NCI-H446 treated with DMSO at 0.1 percent for 48 hours (cell line): ENCODE results near the gene MRPL49.
"Not testable (repeated sequence)": the region's sequence is repeated elsewhere in the genome, so short reads cannot be mapped to it uniquely, and the experiment has no call there.

ENCODE experiments used
- DNase-seq: peaks from one replicate; lab custom pipeline; 2025; lab: John Stamatoyannopoulos, UW

Gene MRPL49

GRCh38 chr11:65132988-65133700 is 11.0 kb downstream of the MRPL49 start:
- no peak for DNase-seq

DNA sequence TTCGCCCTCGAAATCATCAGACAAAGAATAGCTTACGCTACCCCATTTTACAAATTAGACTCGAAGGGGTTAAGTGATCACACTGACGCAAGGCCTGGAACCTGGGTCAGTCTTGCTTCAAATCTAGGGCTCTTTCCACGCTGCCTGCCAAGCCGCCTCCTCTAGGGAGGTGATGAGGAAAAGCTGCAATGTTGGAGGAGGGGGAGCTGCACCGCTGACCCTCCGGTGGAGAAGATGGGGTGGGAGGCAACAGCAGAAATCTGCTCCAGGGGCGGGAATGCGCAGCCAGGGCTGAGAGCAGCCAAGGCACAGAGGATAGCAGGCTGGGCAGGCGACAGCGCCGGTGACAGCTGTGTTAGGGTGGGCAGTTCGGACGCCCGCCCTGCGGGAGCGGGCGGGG is 11.6 kb downstream of the MRPL49 start:
- no peak for DNase-seq

DNA sequence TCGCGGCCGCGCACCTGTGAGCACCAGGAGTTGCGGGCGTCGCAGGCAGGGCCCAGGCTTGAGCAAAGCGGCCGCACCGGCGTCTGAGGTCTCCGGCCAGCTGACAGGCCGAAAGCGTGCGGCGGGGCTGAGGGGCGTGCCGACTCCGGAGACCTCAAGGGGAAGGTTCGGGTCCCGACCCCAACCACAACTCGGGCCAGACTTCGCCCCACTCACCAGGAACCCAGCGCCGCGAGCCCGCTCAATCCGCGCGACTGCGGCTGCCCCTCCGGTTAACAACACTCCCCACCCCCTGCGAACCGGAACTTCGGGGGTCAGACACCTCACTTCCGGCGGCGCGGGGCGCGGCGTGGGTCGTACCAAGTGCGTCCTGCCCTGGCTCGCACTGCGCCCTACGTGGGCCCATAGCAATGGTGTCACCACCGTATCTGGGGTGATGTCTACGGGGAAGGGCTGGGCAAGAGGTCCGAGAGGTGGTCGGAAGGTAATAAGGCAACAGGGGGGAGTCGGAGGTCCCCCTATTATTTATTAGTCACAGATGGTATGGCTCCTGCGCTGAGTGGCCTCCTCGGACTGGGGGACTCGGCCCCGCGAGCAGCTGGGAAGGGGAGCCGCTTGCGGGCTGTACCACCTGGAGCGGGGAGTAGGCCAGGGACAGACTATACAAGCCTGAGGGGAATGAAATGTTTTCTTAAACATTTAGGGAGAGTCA is 12.3 kb downstream of the MRPL49 start, which contains the start of gene SYVN1:
SYVN1 (minus strand) TSS at position 280 of the 712 bp plus-strand sequence. CDS start 918 bp downstream, outside the sequence.
- peak; percentile 81 for DNase-seq

DNA sequence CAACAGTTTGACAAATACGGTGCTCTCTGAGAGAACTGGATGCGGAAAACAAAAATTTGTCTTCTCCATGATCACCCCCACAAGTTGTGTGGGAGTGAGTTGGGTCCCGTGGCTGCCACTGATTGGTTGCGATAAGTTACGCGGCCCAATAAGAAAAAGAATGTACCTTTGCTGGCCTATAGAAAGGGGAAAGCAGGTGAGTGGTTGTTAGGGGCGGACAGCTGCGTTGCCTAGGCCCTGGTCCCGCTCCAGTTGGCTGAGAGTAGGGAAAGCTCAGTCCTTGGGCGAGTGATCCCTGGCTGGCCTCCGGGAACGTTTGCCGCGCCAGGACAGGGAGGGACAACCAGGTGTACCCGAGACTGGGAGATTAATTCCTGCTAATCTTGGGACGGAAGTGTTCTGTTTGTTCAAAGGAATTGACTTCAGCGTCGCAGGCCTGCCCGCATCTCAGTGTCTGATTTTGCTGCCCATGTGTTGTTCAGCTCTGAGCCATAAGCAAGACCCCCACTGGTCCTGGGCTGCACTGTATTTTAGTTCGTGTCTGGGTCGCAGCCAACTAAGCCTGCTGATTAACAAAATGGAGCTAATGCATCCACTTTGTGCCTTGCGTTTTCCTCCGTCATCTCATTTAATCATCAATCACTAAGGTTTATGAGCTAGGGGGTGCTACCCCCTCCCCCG is 13.0 kb downstream of the MRPL49 start:
- peak; percentile 98 for DNase-seq

DNA sequence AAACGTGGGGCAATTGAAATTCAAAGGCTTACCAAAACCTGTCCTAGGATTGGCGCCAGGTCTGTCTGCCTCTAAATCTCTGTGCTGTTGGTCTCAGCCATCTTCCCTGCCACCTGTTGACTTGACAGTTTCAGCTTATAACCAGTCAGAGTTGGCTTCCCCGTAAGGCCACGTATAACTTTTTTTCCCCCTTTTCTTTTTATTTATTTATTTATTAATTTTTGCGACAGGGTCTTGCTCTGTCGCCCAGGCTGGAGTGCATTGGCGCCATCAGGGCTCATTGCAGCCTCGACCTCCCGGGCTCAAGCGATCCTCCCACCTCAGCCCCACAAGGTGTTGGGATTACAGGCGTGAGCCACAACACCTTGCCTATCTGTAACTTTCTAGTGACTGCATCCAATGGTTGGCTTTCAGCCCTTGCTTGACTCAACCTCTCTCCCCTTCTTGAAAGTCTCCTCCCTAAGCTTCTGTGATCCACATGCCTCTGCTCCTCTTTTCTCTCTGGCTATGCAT is 13.6 kb downstream of the MRPL49 start:
- DNase-seq: no peak

- no peak for DNase-seq
Measured at GRCh38 chr11:65136515-65137096, 14.5 kb downstream of the MRPL49 start.

DNA sequence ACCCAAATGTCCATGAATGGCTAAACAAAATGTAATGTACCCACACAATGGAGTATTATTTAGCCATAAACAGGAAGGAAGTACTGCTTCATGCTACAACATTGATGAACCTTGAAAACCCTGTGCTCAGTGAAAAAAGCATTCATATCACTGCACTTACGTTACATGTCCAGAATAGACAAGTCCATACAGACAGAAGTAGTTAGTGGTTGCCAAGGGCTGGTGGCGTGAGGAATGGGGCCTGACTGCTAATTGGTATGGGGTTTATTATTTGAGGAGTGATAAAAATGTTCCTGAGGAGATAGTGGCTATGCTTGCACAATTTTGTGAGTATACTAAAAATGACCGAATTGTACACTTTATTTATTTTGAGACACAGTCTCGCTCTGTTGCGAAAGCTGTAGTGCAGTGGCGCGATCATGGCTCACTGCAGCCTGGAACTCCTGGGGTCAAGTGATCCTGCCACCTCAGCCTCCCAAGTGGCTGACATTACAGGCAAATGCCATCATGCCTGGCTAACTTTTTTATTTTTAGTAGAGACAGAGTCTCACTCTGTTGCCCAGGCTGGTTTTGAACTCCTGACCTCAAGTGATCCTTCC is 19.9 kb downstream of the MRPL49 start:
- DNase-seq: no peak

- DNase-seq: no peak
Measured at GRCh38 chr11:65147352-65148075, 25.4 kb downstream of the MRPL49 start.

DNA sequence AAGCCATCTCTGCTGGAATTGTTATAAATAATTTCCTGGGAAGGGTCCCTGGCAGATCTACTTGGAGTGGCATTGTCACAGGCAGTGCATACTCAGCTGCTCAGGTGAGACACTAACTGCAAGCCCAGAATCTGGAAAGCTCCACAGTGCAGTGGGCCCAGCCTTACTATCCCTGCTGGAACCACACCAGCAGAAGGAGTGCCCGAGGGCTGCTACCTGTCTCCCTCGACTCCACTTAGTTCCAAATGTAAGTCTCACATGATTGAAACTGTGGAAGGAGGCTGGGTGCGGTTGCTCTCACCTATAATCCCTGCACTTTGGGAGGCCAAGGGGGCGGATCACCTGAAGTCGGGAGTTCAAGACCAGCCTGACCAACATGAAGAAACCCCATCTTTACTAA is 26.5 kb downstream of the MRPL49 start:
- DNase-seq: no peak

DNA sequence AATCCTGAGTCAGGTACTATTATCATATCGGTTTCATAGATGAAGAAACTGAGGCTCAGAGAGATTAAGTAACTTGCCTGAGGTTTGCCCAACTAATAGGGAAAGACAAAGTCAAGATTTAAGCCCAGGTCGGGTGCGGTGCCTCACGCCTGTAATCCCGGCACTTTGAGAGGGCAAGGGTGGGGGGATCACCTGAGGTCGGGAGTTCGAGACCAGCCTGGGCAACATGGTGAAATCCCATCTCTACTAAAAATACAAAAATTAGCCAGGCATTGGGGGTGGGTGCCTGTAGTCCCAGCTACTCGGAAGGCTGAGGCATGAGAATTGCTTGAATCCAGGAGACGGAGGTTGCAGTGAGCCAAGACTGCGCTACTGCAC is 28.0 kb downstream of the MRPL49 start:
- DNase-seq: not testable (repeated sequence)

- peak; percentile 27 for DNase-seq
Measured at GRCh38 chr11:65150509-65151299, 28.6 kb downstream of the MRPL49 start.

DNA sequence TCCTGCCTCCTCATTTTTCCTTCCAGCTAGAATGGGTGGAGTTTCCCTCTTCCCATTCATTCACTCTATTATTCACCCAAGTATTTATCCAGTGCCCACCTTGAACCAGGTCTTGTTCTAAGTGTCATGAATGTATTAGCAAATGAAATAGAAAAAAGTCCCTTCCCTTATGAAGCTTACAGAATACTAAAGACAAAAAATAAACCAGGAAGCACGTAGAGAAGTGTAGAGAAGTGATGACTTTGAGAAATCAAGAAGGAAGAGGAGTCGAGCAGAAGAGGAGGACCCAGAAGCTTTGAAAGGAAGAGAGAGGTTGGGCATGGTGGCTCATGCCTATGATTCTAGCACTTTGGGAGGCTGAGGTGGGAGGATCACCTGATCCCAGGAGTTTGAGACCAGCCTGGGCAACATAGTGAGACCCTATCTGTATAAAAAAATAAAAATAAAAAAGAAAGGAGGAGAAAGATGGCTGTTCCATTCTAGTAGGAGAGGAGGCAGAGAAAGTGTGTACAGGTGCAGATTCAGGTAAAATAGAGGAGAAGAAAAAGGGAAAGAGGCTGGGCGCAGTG is 29.3 kb downstream of the MRPL49 start:
- DNase-seq: no peak

DNA sequence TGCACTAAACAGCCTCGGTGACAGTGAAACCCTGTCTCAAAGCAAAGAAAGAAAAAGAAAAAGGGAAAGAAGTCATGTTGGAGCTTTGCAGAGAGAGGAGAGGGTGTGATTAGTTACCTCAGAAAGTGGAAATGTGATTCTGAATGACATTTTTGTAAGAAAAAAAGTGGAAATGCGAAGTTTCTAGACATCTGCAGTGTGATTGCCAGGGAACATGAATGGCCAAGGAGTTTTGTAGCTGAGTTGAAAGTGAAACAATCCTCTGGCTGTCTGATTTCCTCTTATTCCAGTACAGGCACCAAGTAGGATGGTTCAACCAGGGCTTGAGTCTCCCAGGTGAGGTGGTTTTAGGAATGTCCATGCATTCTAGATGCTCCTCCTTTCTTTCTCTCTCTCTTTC is 30.0 kb downstream of the MRPL49 start:
- no peak for DNase-seq

DNA sequence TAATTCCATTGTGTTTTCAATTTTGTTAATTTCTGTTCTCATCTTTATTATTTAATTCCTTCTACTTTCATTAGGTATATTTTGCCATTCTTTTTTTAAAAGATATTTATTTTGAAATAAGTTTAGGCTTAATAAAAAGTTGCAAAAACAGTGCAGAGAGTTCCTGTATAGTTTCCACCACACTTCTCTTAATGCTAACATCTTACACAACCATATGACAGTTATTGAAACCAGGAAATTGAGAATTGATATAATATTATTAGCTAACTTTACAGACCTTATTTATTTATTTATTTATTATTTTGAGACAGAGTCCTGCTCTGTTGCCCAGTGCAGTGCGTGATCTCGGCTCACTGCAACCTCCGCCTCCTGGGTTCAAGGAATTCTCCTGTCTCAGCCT is 34.1 kb downstream of the MRPL49 start:
- DNase-seq: no peak

DNA sequence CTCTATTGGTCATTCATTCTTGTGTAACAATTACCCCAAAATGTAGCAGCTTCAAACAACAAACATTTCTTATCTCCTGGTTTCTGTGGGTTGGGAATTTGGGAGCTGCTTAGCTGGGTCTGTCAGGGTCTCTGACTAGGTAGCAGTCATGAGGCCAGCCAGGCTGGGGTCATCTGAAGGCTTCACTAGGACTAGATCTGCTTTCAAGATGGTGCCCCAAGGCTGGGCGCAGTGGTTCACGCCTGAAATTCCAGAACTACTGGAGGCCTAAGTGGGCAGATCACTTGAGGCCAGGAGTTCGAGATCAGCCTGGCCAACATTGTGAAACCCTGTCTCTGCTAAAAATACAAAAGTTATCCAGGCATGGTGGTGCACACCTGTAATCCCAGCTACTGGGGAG is 34.8 kb downstream of the MRPL49 start:
- no peak for DNase-seq

DNA sequence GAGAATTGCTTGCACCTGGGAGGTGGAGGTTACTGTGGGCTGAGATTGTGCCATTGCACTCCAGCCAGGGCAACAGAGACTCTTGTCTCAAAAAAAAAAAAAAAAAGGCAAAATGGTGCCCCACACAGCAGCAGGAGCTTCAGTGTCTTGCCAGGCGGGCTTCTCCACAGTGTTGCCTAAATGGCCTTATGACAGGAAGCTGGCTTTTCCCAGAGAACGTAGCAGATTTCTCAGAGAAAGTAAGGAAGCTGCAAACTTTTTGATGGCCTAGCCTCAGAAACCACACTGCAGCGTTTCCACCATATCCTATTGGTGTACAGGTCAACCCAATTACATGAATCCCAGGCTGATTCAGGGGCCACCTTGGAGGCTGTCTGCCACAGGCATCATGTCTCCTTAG is 35.2 kb downstream of the MRPL49 start:
- DNase-seq: no peak

DNA sequence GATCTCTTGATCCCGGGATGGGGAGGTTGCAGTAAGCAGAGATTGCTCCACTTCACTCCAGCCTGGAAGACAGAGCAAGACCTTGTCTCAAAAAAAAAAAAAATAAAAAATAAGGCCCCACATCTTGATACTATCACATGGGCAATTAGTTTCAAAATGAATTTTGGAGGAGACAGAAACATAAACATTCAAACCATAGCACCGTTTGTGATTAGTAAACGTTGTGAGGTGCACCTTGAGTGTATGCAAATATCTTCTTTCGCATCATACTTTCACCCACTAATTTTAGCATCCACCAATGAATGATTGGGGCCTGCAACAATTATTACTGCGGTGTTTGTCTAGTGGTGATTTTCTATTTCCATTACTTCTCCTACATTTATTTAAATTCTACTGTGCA is 36.9 kb downstream of the MRPL49 start:
- no peak for DNase-seq

DNA sequence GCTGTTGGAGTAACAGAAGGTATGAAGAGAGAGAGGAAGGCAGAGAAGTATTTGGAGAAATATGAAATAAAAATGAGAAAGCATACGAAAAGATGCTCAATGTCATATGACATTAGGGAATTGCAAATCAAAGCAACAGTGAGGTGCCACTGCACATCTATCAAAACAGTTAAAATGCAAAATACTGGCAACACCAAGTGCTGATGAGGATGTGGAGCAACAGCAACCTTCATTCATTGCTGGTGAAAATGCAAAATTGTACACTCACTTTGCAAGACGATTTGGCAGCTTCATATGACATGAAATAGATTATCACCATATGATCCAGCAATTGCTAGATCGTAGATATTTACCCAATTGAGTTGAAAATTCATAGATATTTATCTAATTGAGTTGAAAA is 38.5 kb downstream of the MRPL49 start:
- DNase-seq: no peak

DNA sequence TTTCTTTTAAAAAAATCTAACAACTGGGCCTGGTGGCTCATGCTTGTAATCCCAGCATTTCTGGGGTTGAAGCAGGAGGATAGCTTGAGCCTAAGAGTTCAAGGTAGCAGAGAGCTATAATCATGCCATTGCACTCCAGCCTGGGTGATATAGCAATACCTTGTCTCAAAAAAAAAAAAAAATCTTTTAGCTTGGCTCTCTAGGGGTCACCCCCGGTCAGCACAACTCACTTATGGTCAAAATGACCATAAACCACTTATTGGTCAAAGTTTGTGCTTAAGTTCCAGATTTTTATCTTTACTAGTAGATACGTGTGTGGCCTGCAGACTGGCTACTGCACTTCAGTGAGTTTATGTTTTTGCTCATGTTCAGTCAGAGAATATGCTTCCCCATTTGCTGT is 41.6 kb downstream of the MRPL49 start:
- DNase-seq: no peak
